H1 (cell line): Measurements from ENCODE around the gene HLF. TPM values are rescaled to one million over a fixed set of nuclear protein-coding genes. Genes with fewer than 3 reads are reported as not detected.

Experiments used
- CTCF ChIA-PET: fragments of 300-600 bp; sonication (Branson Sonifier 250); formaldehyde crosslinking; loops from one replicate; lab custom pipeline; 2021; ENCODE audit not compliant: partially characterized antibody; lab: Charles Lee
- POLR2A ChIA-PET: fragments of 300-600 bp; sonication (Branson Sonifier 250); formaldehyde crosslinking; loops from one replicate; lab custom pipeline; 2021; ENCODE audit warnings: inconsistent platforms; ENCODE audit not compliant: partially characterized antibody; lab: Charles Lee
- DNase-seq, 2 experiments: peaks; one replicate each; pipeline versions ENCODE4 v3.0.0 to v3.0.0-alpha.2; 2010 to 2022; ENCODE audit warnings: low spot score in 2 of 2, low read depth in 1 of 2, mixed read lengths in 1 of 2
- FAIRE-seq: peaks from 2 replicates; lab custom pipeline; 2011; peaks lifted over from hg19 to GRCh38; lab: Jason Lieb, UNC
- H2AFZ ChIP-seq: 2 replicates; pipeline ENCODE4 v1.8.1; 2012; ENCODE audit warnings: low read length, inconsistent platforms
- H2AK5ac ChIP-seq: 2 replicates; pipeline ENCODE4 v1.6.1; 2013; ENCODE audit warnings: low read depth, low read length
- H2BK120ac ChIP-seq: replicated peaks from 2 replicates; pipeline ENCODE3; 2013; ENCODE audit warnings: low read depth, low read length, inconsistent platforms
- H2BK12ac ChIP-seq: 2 replicates; pipeline ENCODE4 v1.6.1; 2013; ENCODE audit warnings: low read depth, low read length
- H2BK15ac ChIP-seq: 2 replicates; pipeline ENCODE4 v1.6.1; 2013; ENCODE audit warnings: low read length
- H2BK20ac ChIP-seq: 2 replicates; pipeline ENCODE4 v1.6.1; 2013; ENCODE audit warnings: low read length
- H2BK5ac ChIP-seq: 2 replicates; pipeline ENCODE4 v1.6.1; 2013; ENCODE audit warnings: low read depth, low read length
- H3K14ac ChIP-seq: 2 replicates; pipeline ENCODE4 v1.6.1; 2013; ENCODE audit warnings: inconsistent platforms; ENCODE audit not compliant: insufficient read length
- H3K18ac ChIP-seq: 2 replicates; pipeline ENCODE4 v1.6.1; 2013; ENCODE audit warnings: low read length; ENCODE audit errors: extremely low read depth
- H3K23ac ChIP-seq: 2 replicates; pipeline ENCODE4 v1.6.1; 2013; ENCODE audit warnings: inconsistent platforms; ENCODE audit not compliant: insufficient read length
- H3K23me2 ChIP-seq: 2 replicates; pipeline ENCODE4 v1.6.1; 2013; ENCODE audit warnings: low read depth, low read length
- H3K27ac ChIP-seq: 2 replicates; pipeline ENCODE4 v1.6.1; 2011; ENCODE audit warnings: low read depth, low read length, inconsistent platforms
- H3K27me3 ChIP-seq, 4 experiments: replicated peaks in 1 of 4; 1 replicate in 1 of 4; 2 replicates in 3 of 4; pipeline versions ENCODE4 v1.6.1 to v1.8.1; 2011 to 2013; ENCODE audit warnings: low read length in 3 of 4, mild to moderate bottlenecking in 3 of 4, inconsistent platforms in 2 of 4, mixed read lengths in 2 of 4, moderate library complexity in 1 of 4; ENCODE audit not compliant: control insufficient read depth in 3 of 4, insufficient read depth in 3 of 4; ENCODE audit errors: extremely low read depth in 1 of 4
- H3K36me3 ChIP-seq, 4 experiments: 2 replicates each; pipeline versions ENCODE4 v1.6.1 to v1.8.1; 2011 to 2013; ENCODE audit warnings: mild to moderate bottlenecking in 4 of 4, low read length in 3 of 4, moderate library complexity in 2 of 4, control low read depth in 1 of 4, inconsistent platforms in 1 of 4; ENCODE audit not compliant: insufficient read depth in 4 of 4, control insufficient read depth in 2 of 4
- H3K4ac ChIP-seq: replicated peaks from 2 replicates; pipeline ENCODE3; 2013; ENCODE audit warnings: low read length, low read depth, mixed read lengths, inconsistent platforms; ENCODE audit not compliant: insufficient read length
- H3K4me1 ChIP-seq, 4 experiments: replicated peaks in 1 of 4; 1 replicate in 1 of 4; 2 replicates in 3 of 4; pipeline versions ENCODE4 v1.6.1 to v1.8.1; 2011 to 2013; ENCODE audit warnings: low read length in 3 of 4, inconsistent platforms in 2 of 4, mixed read lengths in 1 of 4; ENCODE audit not compliant: insufficient read depth in 4 of 4, control insufficient read depth in 3 of 4
- H3K4me2 ChIP-seq, 2 experiments: 2 replicates each; pipeline versions ENCODE4 v1.6.1 to v1.8.1; 2011 to 2013; ENCODE audit warnings: low read depth in 2 of 2, low read length in 2 of 2, control low read depth in 1 of 2, inconsistent platforms in 1 of 2, mild to moderate bottlenecking in 1 of 2; ENCODE audit not compliant: insufficient read depth in 1 of 2
- H3K4me3 ChIP-seq, 4 experiments: fragments of 200-600, 300-600 bp in 1 of 4; sonication (generic), shearing (Covaris generic), sonication (Bioruptor Twin) in 1 of 4; 2 replicates each; pipeline versions ENCODE4 v1.5.1 to v1.8.1; 2011 to 2016; ENCODE audit warnings: low read length in 4 of 4, low read depth in 3 of 4, control low read depth in 2 of 4, inconsistent platforms in 2 of 4, mild to moderate bottlenecking in 2 of 4, mixed read lengths in 1 of 4, moderate library complexity in 1 of 4; ENCODE audit not compliant: insufficient read depth in 2 of 4; ENCODE audit errors: extremely low read depth in 1 of 4
- H3K56ac ChIP-seq: replicated peaks from 2 replicates; pipeline ENCODE3; 2013; ENCODE audit warnings: low read depth, mild to moderate bottlenecking, mixed read lengths, low read length, inconsistent platforms; ENCODE audit not compliant: insufficient read length
- H3K79me1 ChIP-seq: 2 replicates; pipeline ENCODE4 v1.6.1; 2013; ENCODE audit warnings: low read depth, low read length, control low read depth
- H3K79me2 ChIP-seq, 2 experiments: 2 replicates each; pipeline versions ENCODE4 v1.6.1 to v1.8.1; 2012 to 2013; ENCODE audit warnings: low read length in 2 of 2, mild to moderate bottlenecking in 2 of 2, inconsistent platforms in 1 of 2; ENCODE audit not compliant: insufficient read depth in 2 of 2, control insufficient read depth in 1 of 2
- H3K9ac ChIP-seq, 4 experiments: replicated peaks in 1 of 4; 1 replicate in 1 of 4; 2 replicates in 3 of 4; pipeline versions ENCODE4 v1.6.1 to v1.8.1; 2011 to 2013; ENCODE audit warnings: low read depth in 3 of 4, low read length in 3 of 4, control low read depth in 2 of 4, mild to moderate bottlenecking in 2 of 4, moderate library complexity in 2 of 4, inconsistent platforms in 1 of 4; ENCODE audit errors: extremely low read depth in 1 of 4
- H3K9me3 ChIP-seq, 2 experiments: 2 replicates each; pipeline versions ENCODE4 v1.6.1 to v1.8.1; 2012 to 2013; ENCODE audit warnings: mild to moderate bottlenecking in 2 of 2, moderate library complexity in 2 of 2, control low read depth in 1 of 2, inconsistent platforms in 1 of 2, low read depth in 1 of 2, low read length in 1 of 2, mixed read lengths in 1 of 2; ENCODE audit not compliant: insufficient read depth in 2 of 2
- H4K20me1 ChIP-seq, 2 experiments: replicated peaks in 1 of 2; 2 replicates each; pipeline versions ENCODE3 to v1.8.1; 2011 to 2013; ENCODE audit warnings: inconsistent platforms in 2 of 2, low read length in 2 of 2, mild to moderate bottlenecking in 1 of 2; ENCODE audit not compliant: insufficient read depth in 2 of 2, control insufficient read depth in 1 of 2
- H4K5ac ChIP-seq: 2 replicates; pipeline ENCODE4 v1.6.1; 2013; ENCODE audit warnings: low read length, low read depth, mixed read lengths, inconsistent platforms; ENCODE audit not compliant: insufficient read length
- H4K8ac ChIP-seq: 2 replicates; pipeline ENCODE4 v1.8.0; 2013; ENCODE audit warnings: mild to moderate bottlenecking, moderate library complexity, low read length, inconsistent platforms; ENCODE audit not compliant: insufficient read depth; ENCODE audit errors: extremely low read depth
- H4K91ac ChIP-seq: replicated peaks from 2 replicates; pipeline ENCODE3; 2013; ENCODE audit warnings: low read length, mixed read lengths, inconsistent platforms; ENCODE audit not compliant: insufficient read length
- CBX5 ChIP-seq: fragments of 300-800, 300-1000 bp; sonication (generic); IDR thresholded peaks from 2 replicates; pipeline ENCODE4 v1.7.1; 2016; ENCODE audit warnings: antibody characterized with exemption, low read length, low read depth
- CBX8 ChIP-seq: fragments of 300-800, 300-1000 bp; sonication (generic); IDR thresholded peaks from 2 replicates; pipeline ENCODE4 v1.7.1; 2016; ENCODE audit warnings: low read depth, low read length, borderline replicate concordance
- CTCF ChIP-seq, 3 experiments: IDR thresholded peaks; 1 replicate in 2 of 3; 2 replicates in 1 of 3; pipeline versions ENCODE4 v1.5.1 to v1.6.1; 2011; ENCODE audit warnings: low read length in 3 of 3, mild to moderate bottlenecking in 3 of 3, inconsistent platforms in 2 of 3, low read depth in 1 of 3, moderate library complexity in 1 of 3; ENCODE audit not compliant: insufficient read depth in 1 of 3; ENCODE audit errors: control extremely low read depth in 1 of 3
- HDAC6 ChIP-seq: IDR thresholded peaks from one replicate; pipeline ENCODE4 v1.7.1; 2012; ENCODE audit warnings: low read depth, mild to moderate bottlenecking, inconsistent platforms, low read length, moderate library complexity
- JUN ChIP-seq: IDR thresholded peaks from 2 replicates; pipeline ENCODE4 v1.6.1; 2011; ENCODE audit warnings: low read depth, mild to moderate bottlenecking, improper control_type of control experiment, low read length
- KDM5A ChIP-seq: fragments of 200-600 bp; IDR thresholded peaks from 2 replicates; pipeline ENCODE4 v1.7.1; 2012; ENCODE audit warnings: mild to moderate bottlenecking, low read length, inconsistent platforms, mixed read lengths
- POU5F1 ChIP-seq: IDR thresholded peaks from 2 replicates; pipeline ENCODE4 v1.6.1; 2011; ENCODE audit warnings: low read depth, mild to moderate bottlenecking, low read length, moderate library complexity
- SRF ChIP-seq: IDR thresholded peaks from 2 replicates; pipeline ENCODE4 v1.6.1; 2011; ENCODE audit warnings: mild to moderate bottlenecking, low read depth, low read length, moderate library complexity
- USF2 ChIP-seq: IDR thresholded peaks from 2 replicates; pipeline ENCODE4 v1.6.1; 2011; ENCODE audit warnings: low read length, improper control_type of control experiment
- WGBS, 2 experiments: shearing (Covaris generic) in 1 of 2; methylation state at CpG; one replicate each; pipeline versions ENCODE4 v1.1.6 to v1.1.7; 2013 to 2015; ENCODE audit warnings: low lambda C conversion rate in 2 of 2, mixed read lengths in 2 of 2, inconsistent platforms in 1 of 2, low coverage in 1 of 2, missing lambda C conversion rate in 1 of 2; ENCODE audit not compliant: insufficient replicate concordance in 2 of 2, insufficient coverage in 1 of 2, insufficient read length in 1 of 2; ENCODE audit errors: extremely low coverage in 1 of 2, missing lambda C conversion rate in 1 of 2; 5-methylcytosine and 5-hydroxymethylcytosine counted together
- polyA plus RNA-seq, 7 experiments: library from polyadenylated mRNA; depleted of rRNA in 3 of 7; stranded (reverse) in 5 of 7; unstranded in 2 of 7; fragments of >200 nt in 5 of 7; fragments of 200-250 nt in 2 of 7; gene quantifications; 1 replicate in 5 of 7; 2 replicates in 1 of 7; 4 replicates in 1 of 7; pipeline versions ENCODE4 v1.2.1 to v1.2.3, GENCODE V29; 2011 to 2013; ENCODE audit warnings: missing spikeins in 2 of 7, mixed read lengths in 2 of 7
- total RNA-seq: library from RNA; stranded (reverse); fragmentation: NEBNext Ultra II Directional; extraction: Animal tissue kit (Norgen Biotek cat#: 25700); gene quantifications from 2 replicates; pipeline ENCODE4 v1.2.1, GENCODE V29; 2021
- TF ChIP-seq, protein P1 (sequence below): IDR thresholded peaks from 2 replicates; pipeline ENCODE4 v1.6.1; 2012; ENCODE audit warnings: inconsistent platforms

HLF gene
- total and polyA plus RNA-seq, 2 of the 8 experiments (the other 6 are each of a cell fraction or from before 2014, with no cell fraction given): 0.39 to 0.60 TPM

DNA sequence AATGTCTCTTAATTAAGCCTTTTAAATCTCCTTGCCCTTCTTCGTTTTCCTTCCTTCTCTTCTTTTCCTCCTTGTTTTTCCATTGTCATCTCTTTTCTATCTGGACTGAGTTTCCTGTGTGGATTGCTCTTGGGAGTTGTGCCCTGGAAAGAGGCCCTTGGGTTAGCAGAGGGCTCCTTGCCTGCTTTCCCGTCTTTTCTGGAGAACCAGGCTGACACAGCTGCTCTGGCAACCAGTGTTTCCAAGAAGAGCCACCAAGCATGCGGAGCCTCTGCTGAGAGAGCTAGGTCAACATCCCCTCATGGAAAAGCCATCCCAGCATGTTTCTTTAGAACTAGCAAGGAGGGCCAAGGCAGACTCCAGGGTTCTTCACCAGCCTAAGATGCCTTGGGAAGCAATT, 75.4 kb downstream of the HLF start:
- ChIA-PET CTCF (interaction anchor here (1.2 to 1.9 kb wide), 2 partner anchors 17 to 169 kb away, joined by 3 to 4 read pairs; no protein-coding TSS in a partner anchor), POLR2A (no interaction called here)
- no peak overlapping the region for H2BK15ac ChIP-seq
- no peaks in the 10 kb centered on the region for H3K79me2 ChIP-seq
- no peak overlapping the region for H3K4me3 ChIP-seq
- no peak overlapping the region for H2BK20ac ChIP-seq
- H3K4me1 ChIP-seq: peaks cover 0 to 3% (median 0%) of the 10 kb centered on the region in 4 experiments; a peak in 2 of 7 replicates
- H3K4me2 ChIP-seq: no peak overlapping the region
- H2BK5ac ChIP-seq: no peak overlapping the region
- no peak overlapping the region for H4K5ac ChIP-seq
- H3K56ac ChIP-seq: no peak overlapping the region
- H2AFZ ChIP-seq: no peak overlapping the region
- H4K20me1 ChIP-seq: no peaks in the 10 kb centered on the region
- no peaks in the 10 kb centered on the region for H3K36me3 ChIP-seq
- no peak overlapping the region for H2BK12ac ChIP-seq
- no peak overlapping the region for H3K14ac ChIP-seq
- no peaks in the 10 kb centered on the region for H3K27me3 ChIP-seq
- no peak overlapping the region for H2AK5ac ChIP-seq
- H3K23ac ChIP-seq: no peak overlapping the region
- no peak overlapping the region for H3K9ac ChIP-seq
- H4K8ac ChIP-seq: no peak overlapping the region
- H3K79me1 ChIP-seq: no peaks in the 10 kb centered on the region
- no peak overlapping the region for H3K18ac ChIP-seq
- H3K23me2 ChIP-seq: no peaks in the 10 kb centered on the region
- no peaks in the 10 kb centered on the region for H3K9me3 ChIP-seq
- no peak for DNase-seq
- H4K91ac ChIP-seq: no peak overlapping the region
- H3K4ac ChIP-seq: no peak overlapping the region
- WGBS, 2 experiments: 83% methylated on average over 3 of the region's 3 CpGs; no CpG with 5 or more reads in 1 of the 2 experiments
- H2BK120ac ChIP-seq: no peak overlapping the region
- FAIRE-seq: no peak
- no peak overlapping the region for H3K27ac ChIP-seq
- no peak for TF ChIP-seq CBX5
- TF ChIP-seq, protein P1, sequence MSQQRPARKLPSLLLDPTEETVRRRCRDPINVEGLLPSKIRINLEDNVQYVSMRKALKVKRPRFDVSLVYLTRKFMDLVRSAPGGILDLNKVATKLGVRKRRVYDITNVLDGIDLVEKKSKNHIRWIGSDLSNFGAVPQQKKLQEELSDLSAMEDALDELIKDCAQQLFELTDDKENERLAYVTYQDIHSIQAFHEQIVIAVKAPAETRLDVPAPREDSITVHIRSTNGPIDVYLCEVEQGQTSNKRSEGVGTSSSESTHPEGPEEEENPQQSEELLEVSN: no peak
- TF ChIP-seq SRF: no peak
- TF ChIP-seq CBX8: no peak
- no peak for TF ChIP-seq POU5F1
- TF ChIP-seq USF2: no peak
- no peak for TF ChIP-seq JUN
- no peak for TF ChIP-seq HDAC6
- TF ChIP-seq CTCF (IDR thresholded peaks at IDR 0.05; ENCODE audit: control extremely low read depth in 1 of 3, insufficient read depth in 1 of 3, low read depth in 1 of 3, low read length in 3 of 3): no peak
- TF ChIP-seq KDM5A: no peak
